ENCODE data around the gene CD2.

The CD2 gene

GRCh38 chr1:116766616-116767469 is 12.6 kb downstream of the CD2 start:
- no peak overlapping the region for H2AK5ac ChIP-seq (ENCODE audit: low read depth, low read length)
- DNase-seq (ENCODE audit: low spot score) = no peak
- H3K14ac ChIP-seq (ENCODE audit: low read length) = no peak overlapping the region
- peaks cover 0 to 11% of the 10 kb centered on the region in 2 donors for H3K4me1 ChIP-seq (ENCODE audit: control insufficient read depth in 2 of 2, insufficient read depth in 1 of 2, low read depth in 1 of 2, low read length in 2 of 2)
- no peak overlapping the region for H3K4me2 ChIP-seq (ENCODE audit: insufficient read depth, low read length, poor library complexity, severe bottlenecking)
- no peak overlapping the region for H4K8ac ChIP-seq (ENCODE audit: low read depth, low read length)
- no peak overlapping the region for H3K23ac ChIP-seq (ENCODE audit: low read depth, low read length, poor library complexity)
- H2BK5ac ChIP-seq (ENCODE audit: low read length) = no peak overlapping the region
- no peaks in the 10 kb centered on the region for H3K27me3 ChIP-seq (ENCODE audit: control insufficient read depth in 3 of 3, insufficient read depth in 3 of 3, low read depth in 1 of 3, low read length in 3 of 3)
- no peak overlapping the region for H4K91ac ChIP-seq (ENCODE audit: low read depth, low read length, poor library complexity)
- H3K4ac ChIP-seq (ENCODE audit: low read length) = no peak overlapping the region
- no peak overlapping the region for H2BK120ac ChIP-seq (ENCODE audit: low read depth, low read length)
- H3K79me1 ChIP-seq (ENCODE audit: low read depth, low read length) = no peaks in the 10 kb centered on the region
- no peaks in the 10 kb centered on the region for H3K36me3 ChIP-seq (replicated peaks in 1 of 2; ENCODE audit: control insufficient read depth in 2 of 2, insufficient read depth in 2 of 2, low read length in 2 of 2)
- H3K4me3 ChIP-seq (ENCODE audit: low read length in 2 of 2) = no peak overlapping the region
- H3K9ac ChIP-seq (ENCODE audit: low read depth, low read length, poor library complexity) = no peak overlapping the region
- H3K18ac ChIP-seq (ENCODE audit: low read length) = no peak overlapping the region
- H2BK15ac ChIP-seq (ENCODE audit: low read length) = no peak overlapping the region
- WGBS, 2 donors (ENCODE audit: extremely low coverage in 2 of 2, insufficient read length in 2 of 2, insufficient replicate concordance in 1 of 2) = no CpG with 5 or more reads among the region's 13 CpGs
- no peak overlapping the region for H3K27ac ChIP-seq (replicated peaks; ENCODE audit: low read length)
- no peaks in the 10 kb centered on the region for H3K9me3 ChIP-seq (replicated peaks in 1 of 2; ENCODE audit: control insufficient read depth in 2 of 2, insufficient read depth in 1 of 2, low read depth in 1 of 2, low read length in 2 of 2)
- no peak overlapping the region for H2AFZ ChIP-seq (ENCODE audit: low read length)
- no peak overlapping the region for H2BK12ac ChIP-seq (ENCODE audit: low read length)

- H3K9me3 ChIP-seq (replicated peaks in 1 of 2; ENCODE audit: control insufficient read depth in 2 of 2, insufficient read depth in 1 of 2, low read depth in 1 of 2, low read length in 2 of 2) = no peaks in the 10 kb centered on the region
- no peak overlapping the region for H4K8ac ChIP-seq (ENCODE audit: low read depth, low read length)
- no peaks in the 10 kb centered on the region for H3K27me3 ChIP-seq (ENCODE audit: control insufficient read depth in 3 of 3, insufficient read depth in 3 of 3, low read depth in 1 of 3, low read length in 3 of 3)
- no peak overlapping the region for H2AFZ ChIP-seq (ENCODE audit: low read length)
- H3K4me1 ChIP-seq (ENCODE audit: control insufficient read depth in 2 of 2, insufficient read depth in 1 of 2, low read depth in 1 of 2, low read length in 2 of 2) = peaks cover 0 to 7% of the 10 kb centered on the region in 2 donors
- no peak overlapping the region for H3K9ac ChIP-seq (ENCODE audit: low read depth, low read length, poor library complexity)
- no peak overlapping the region for H3K4me3 ChIP-seq (ENCODE audit: low read length in 2 of 2)
- H3K36me3 ChIP-seq (replicated peaks in 1 of 2; ENCODE audit: control insufficient read depth in 2 of 2, insufficient read depth in 2 of 2, low read length in 2 of 2) = no peaks in the 10 kb centered on the region
- H3K4me2 ChIP-seq (ENCODE audit: insufficient read depth, low read length, poor library complexity, severe bottlenecking) = no peak overlapping the region
- H2BK5ac ChIP-seq (ENCODE audit: low read length) = no peak overlapping the region
- no peak overlapping the region for H3K14ac ChIP-seq (ENCODE audit: low read length)
- H3K18ac ChIP-seq (ENCODE audit: low read length) = no peak overlapping the region
- no peak overlapping the region for H3K4ac ChIP-seq (ENCODE audit: low read length)
- no peaks in the 10 kb centered on the region for H3K79me1 ChIP-seq (ENCODE audit: low read depth, low read length)
- no peak for DNase-seq (ENCODE audit: low spot score)
- H2BK15ac ChIP-seq (ENCODE audit: low read length) = no peak overlapping the region
- no peak overlapping the region for H2BK120ac ChIP-seq (ENCODE audit: low read depth, low read length)
- H4K91ac ChIP-seq (ENCODE audit: low read depth, low read length, poor library complexity) = no peak overlapping the region
- no peak overlapping the region for H3K23ac ChIP-seq (ENCODE audit: low read depth, low read length, poor library complexity)
- H2BK12ac ChIP-seq (ENCODE audit: low read length) = no peak overlapping the region
- no CpG with 5 or more reads among the region's 5 CpGs for WGBS, 2 donors (ENCODE audit: extremely low coverage in 2 of 2, insufficient read length in 2 of 2, insufficient replicate concordance in 1 of 2)
- no peak overlapping the region for H2AK5ac ChIP-seq (ENCODE audit: low read depth, low read length)
- no peak overlapping the region for H3K27ac ChIP-seq (replicated peaks; ENCODE audit: low read length)
Measured at GRCh38 chr1:116767782-116768382, 13.7 kb downstream of the CD2 start.

- no peaks in the 10 kb centered on the region for H3K36me3 ChIP-seq (replicated peaks in 1 of 2; ENCODE audit: control insufficient read depth in 2 of 2, insufficient read depth in 2 of 2, low read length in 2 of 2)
- H3K4me3 ChIP-seq (ENCODE audit: low read length in 2 of 2) = no peak overlapping the region
- no peak overlapping the region for H3K4me2 ChIP-seq (ENCODE audit: insufficient read depth, low read length, poor library complexity, severe bottlenecking)
- no peak for DNase-seq (ENCODE audit: low spot score)
- no peak overlapping the region for H3K23ac ChIP-seq (ENCODE audit: low read depth, low read length, poor library complexity)
- no peaks in the 10 kb centered on the region for H3K9me3 ChIP-seq (replicated peaks in 1 of 2; ENCODE audit: control insufficient read depth in 2 of 2, insufficient read depth in 1 of 2, low read depth in 1 of 2, low read length in 2 of 2)
- no peak overlapping the region for H2BK12ac ChIP-seq (ENCODE audit: low read length)
- no peak overlapping the region for H2BK120ac ChIP-seq (ENCODE audit: low read depth, low read length)
- H3K79me1 ChIP-seq (ENCODE audit: low read depth, low read length) = no peaks in the 10 kb centered on the region
- no peak overlapping the region for H3K14ac ChIP-seq (ENCODE audit: low read length)
- no peak overlapping the region for H2BK15ac ChIP-seq (ENCODE audit: low read length)
- no peak overlapping the region for H2BK5ac ChIP-seq (ENCODE audit: low read length)
- no peak overlapping the region for H4K91ac ChIP-seq (ENCODE audit: low read depth, low read length, poor library complexity)
- H3K4me1 ChIP-seq (ENCODE audit: control insufficient read depth in 2 of 2, insufficient read depth in 1 of 2, low read depth in 1 of 2, low read length in 2 of 2) = peaks cover 0 to 4% of the 10 kb centered on the region in 2 donors
- no peak overlapping the region for H4K8ac ChIP-seq (ENCODE audit: low read depth, low read length)
- H2AK5ac ChIP-seq (ENCODE audit: low read depth, low read length) = no peak overlapping the region
- no peak overlapping the region for H3K9ac ChIP-seq (ENCODE audit: low read depth, low read length, poor library complexity)
- H3K27ac ChIP-seq (replicated peaks; ENCODE audit: low read length) = no peak overlapping the region
- no peak overlapping the region for H3K18ac ChIP-seq (ENCODE audit: low read length)
- no peak overlapping the region for H3K4ac ChIP-seq (ENCODE audit: low read length)
- H3K27me3 ChIP-seq (ENCODE audit: control insufficient read depth in 3 of 3, insufficient read depth in 3 of 3, low read depth in 1 of 3, low read length in 3 of 3) = no peaks in the 10 kb centered on the region
- WGBS, 2 donors (ENCODE audit: extremely low coverage in 2 of 2, insufficient read length in 2 of 2, insufficient replicate concordance in 1 of 2) = no CpG with 5 or more reads among the region's 13 CpGs
- H2AFZ ChIP-seq (ENCODE audit: low read length) = no peak overlapping the region
Measured at GRCh38 chr1:116768416-116769103, 14.3 kb downstream of the CD2 start.

- H3K79me1 ChIP-seq (ENCODE audit: low read depth, low read length) = no peaks in the 10 kb centered on the region
- H3K9me3 ChIP-seq (replicated peaks in 1 of 2; ENCODE audit: control insufficient read depth in 2 of 2, insufficient read depth in 1 of 2, low read depth in 1 of 2, low read length in 2 of 2) = no peaks in the 10 kb centered on the region
- no peak overlapping the region for H3K4me3 ChIP-seq (ENCODE audit: low read length in 2 of 2)
- H4K8ac ChIP-seq (ENCODE audit: low read depth, low read length) = no peak overlapping the region
- H3K4ac ChIP-seq (ENCODE audit: low read length) = no peak overlapping the region
- no peak overlapping the region for H3K18ac ChIP-seq (ENCODE audit: low read length)
- no CpG with 5 or more reads among the region's 6 CpGs for WGBS, 2 donors (ENCODE audit: extremely low coverage in 2 of 2, insufficient read length in 2 of 2, insufficient replicate concordance in 1 of 2)
- H2BK15ac ChIP-seq (ENCODE audit: low read length) = no peak overlapping the region
- DNase-seq (ENCODE audit: low spot score) = no peak
- H2AFZ ChIP-seq (ENCODE audit: low read length) = no peak overlapping the region
- H3K14ac ChIP-seq (ENCODE audit: low read length) = no peak overlapping the region
- no peak overlapping the region for H4K91ac ChIP-seq (ENCODE audit: low read depth, low read length, poor library complexity)
- H3K4me2 ChIP-seq (ENCODE audit: insufficient read depth, low read length, poor library complexity, severe bottlenecking) = no peak overlapping the region
- no peak overlapping the region for H2BK120ac ChIP-seq (ENCODE audit: low read depth, low read length)
- H3K36me3 ChIP-seq (replicated peaks in 1 of 2; ENCODE audit: control insufficient read depth in 2 of 2, insufficient read depth in 2 of 2, low read length in 2 of 2) = no peaks in the 10 kb centered on the region
- H3K27ac ChIP-seq (replicated peaks; ENCODE audit: low read length) = no peak overlapping the region
- no peak overlapping the region for H2AK5ac ChIP-seq (ENCODE audit: low read depth, low read length)
- H3K9ac ChIP-seq (ENCODE audit: low read depth, low read length, poor library complexity) = no peak overlapping the region
- no peak overlapping the region for H2BK5ac ChIP-seq (ENCODE audit: low read length)
- no peak overlapping the region for H3K23ac ChIP-seq (ENCODE audit: low read depth, low read length, poor library complexity)
- no peak overlapping the region for H2BK12ac ChIP-seq (ENCODE audit: low read length)
- H3K4me1 ChIP-seq (ENCODE audit: control insufficient read depth in 2 of 2, insufficient read depth in 1 of 2, low read depth in 1 of 2, low read length in 2 of 2) = no peaks in the 10 kb centered on the region
- no peaks in the 10 kb centered on the region for H3K27me3 ChIP-seq (ENCODE audit: control insufficient read depth in 3 of 3, insufficient read depth in 3 of 3, low read depth in 1 of 3, low read length in 3 of 3)
Measured at GRCh38 chr1:116769104-116769452, 14.8 kb downstream of the CD2 start.
